SK-N-MC (cell line): ENCODE data around the gene CELF2.

Source experiments
- EZH2 ChIP-seq: fragments of 200-600 bp; sonication (generic); IDR thresholded peaks from one replicate; pipeline ENCODE4 v1.6.1; 2017; ENCODE audit warnings: antibody characterized with exemption
- FOXP2 ChIP-seq: optimal IDR thresholded peaks from 2 replicates; pipeline ENCODE3; 2011; ENCODE audit warnings: mild to moderate bottlenecking, moderate library complexity; ENCODE audit not compliant: insufficient read depth; ENCODE audit errors: extremely low read length, control extremely low read depth
- POLR2AphosphoS5 ChIP-seq: IDR thresholded peaks from 2 replicates; pipeline ENCODE4 v1.6.1; 2012; ENCODE audit warnings: mild to moderate bottlenecking, low read depth, low read length, borderline replicate concordance

GRCh38 chr10:11057448-11057847 is 39.8 kb downstream of the CELF2 start:
- TF ChIP-seq POLR2AphosphoS5 (no peak), EZH2 (no peak), FOXP2 (no peak)
